Mammary epithelial cell (primary cell): ENCODE measurements around the gene MUC3A.

Experiments
- CTCF ChIP-seq, 2 donors: IDR thresholded peaks in 1 of 2; conservative IDR thresholded peaks in 1 of 2; 2 replicates each; pipeline ENCODE4 v1.5.1; 2011 to 2012; ENCODE audit warnings: inconsistent platforms in 2 of 2, low read length in 2 of 2, mild to moderate bottlenecking in 2 of 2, control low read depth in 1 of 2, low read depth in 1 of 2; ENCODE audit not compliant: insufficient read depth in 1 of 2; ENCODE audit errors: extremely low read depth in 1 of 2
- EZH2 ChIP-seq: IDR thresholded peaks from 2 replicates; pipeline ENCODE4 v1.6.1; 2012; ENCODE audit warnings: low read length, inconsistent platforms, borderline replicate concordance

- TF ChIP-seq CTCF (conservative IDR thresholded peaks at IDR 0.05 in 1 of 2, IDR thresholded peaks at IDR 0.05 in 1 of 2; ENCODE audit: extremely low read depth in 1 of 2, insufficient read depth in 1 of 2, low read depth in 1 of 2, low read length in 2 of 2) (no peak), EZH2 (peak; percentile 79)
Observed at GRCh38 chr7:100966542-100967291, 17.4 kb downstream of the MUC3A start.
